Skeletal muscle satellite cell (primary cell): ENCODE measurements around the gene RPRD1A.
"Not testable (repeated sequence)": the region's sequence is repeated elsewhere in the genome, so short reads cannot be mapped to it uniquely, and the experiment has no call there.

Experiments
- H3K27me3 ChIP-seq: 2 replicates; pipeline ENCODE4 v1.7.0; 2013; ENCODE audit warnings: low read length; ENCODE audit not compliant: control insufficient read depth, insufficient read depth
- H3K36me3 ChIP-seq: 2 replicates; pipeline ENCODE4 v1.7.0; 2013; ENCODE audit warnings: mild to moderate bottlenecking, control low read depth, low read length; ENCODE audit not compliant: insufficient read depth
- H3K4me1 ChIP-seq: 2 replicates; pipeline ENCODE4 v1.7.0; 2013; ENCODE audit warnings: low read length; ENCODE audit not compliant: control insufficient read depth, insufficient read depth
- H3K4me2 ChIP-seq: 2 replicates; pipeline ENCODE4 v1.7.0; 2013; ENCODE audit warnings: mild to moderate bottlenecking, low read length
- H3K4me3 ChIP-seq: 2 replicates; pipeline ENCODE4 v1.7.0; 2013; ENCODE audit warnings: low read length
- H3K9ac ChIP-seq: 2 replicates; pipeline ENCODE4 v1.7.0; 2013; ENCODE audit warnings: mild to moderate bottlenecking, low read depth, low read length, moderate library complexity
- H3K9me3 ChIP-seq: replicated peaks from 2 replicates; pipeline ENCODE4 v1.7.0; 2013; ENCODE audit warnings: mild to moderate bottlenecking, control low read depth, low read length

The RPRD1A gene

GRCh38 chr18:36099311-36099710 is 32.0 kb upstream of the RPRD1A start:
- Histone ChIP-seq H3K4me1 (no peaks in the 10 kb centered on the region), H3K9ac (no peak overlapping the region), H3K9me3 (no peaks in the 10 kb centered on the region), H3K4me3 (no peak overlapping the region), H3K4me2 (no peak overlapping the region), H3K27me3 (no peaks in the 10 kb centered on the region), H3K36me3 (no peaks in the 10 kb centered on the region)

GRCh38 chr18:36096955-36097354 is 29.6 kb upstream of the RPRD1A start:
- Histone ChIP-seq H3K9ac (no peak overlapping the region), H3K9me3 (no peaks in the 10 kb centered on the region), H3K36me3 (no peaks in the 10 kb centered on the region), H3K27me3 (no peaks in the 10 kb centered on the region), H3K4me2 (no peak overlapping the region), H3K4me3 (no peak overlapping the region), H3K4me1 (no peaks in the 10 kb centered on the region)

GRCh38 chr18:36095936-36096519 is 28.7 kb upstream of the RPRD1A start:
- Histone ChIP-seq H3K9me3 (no peaks in the 10 kb centered on the region), H3K36me3 (no peaks in the 10 kb centered on the region), H3K27me3 (no peaks in the 10 kb centered on the region), H3K4me2 (no peak overlapping the region), H3K4me1 (no peaks in the 10 kb centered on the region), H3K9ac (no peak overlapping the region), H3K4me3 (no peak overlapping the region)

- Histone ChIP-seq H3K4me2 (no peak overlapping the region), H3K27me3 (no peaks in the 10 kb centered on the region), H3K4me1 (no peaks in the 10 kb centered on the region), H3K9ac (no peak overlapping the region), H3K36me3 (no peaks in the 10 kb centered on the region), H3K4me3 (no peak overlapping the region), H3K9me3 (no peaks in the 10 kb centered on the region)
Measured at GRCh38 chr18:36094431-36094830, 27.1 kb upstream of the RPRD1A start.

GRCh38 chr18:36092116-36092515 is 24.8 kb upstream of the RPRD1A start:
- H3K27me3 ChIP-seq, H3K9ac ChIP-seq, H3K4me2 ChIP-seq, H3K36me3 ChIP-seq, H3K9me3 ChIP-seq, H3K4me1 ChIP-seq, H3K4me3 ChIP-seq: not testable (repeated sequence)

GRCh38 chr18:36089001-36089400 is 21.6 kb upstream of the RPRD1A start:
- H3K4me3 ChIP-seq, result no peak overlapping the region
- H3K9me3 ChIP-seq, result peaks cover 3% of the 10 kb centered on the region
- no peak overlapping the region for H3K9ac ChIP-seq
- H3K36me3 ChIP-seq, result no peaks in the 10 kb centered on the region
- no peaks in the 10 kb centered on the region for H3K4me1 ChIP-seq
- H3K27me3 ChIP-seq, result no peaks in the 10 kb centered on the region
- no peak overlapping the region for H3K4me2 ChIP-seq

- Histone ChIP-seq H3K4me3 (no peak overlapping the region), H3K9me3 (peaks cover 3% of the 10 kb centered on the region), H3K27me3 (no peaks in the 10 kb centered on the region), H3K9ac (no peak overlapping the region), H3K4me1 (no peaks in the 10 kb centered on the region), H3K4me2 (no peak overlapping the region), H3K36me3 (no peaks in the 10 kb centered on the region)
Measured at GRCh38 chr18:36088256-36088655, 20.9 kb upstream of the RPRD1A start.

- Histone ChIP-seq H3K9ac (no peak overlapping the region), H3K36me3 (no peaks in the 10 kb centered on the region), H3K4me1 (no peaks in the 10 kb centered on the region), H3K27me3 (no peaks in the 10 kb centered on the region), H3K4me3 (no peak overlapping the region), H3K4me2 (no peak overlapping the region), H3K9me3 (peaks cover 3% of the 10 kb centered on the region)
Measured at GRCh38 chr18:36086186-36086585, 18.8 kb upstream of the RPRD1A start.

GRCh38 chr18:36085195-36085594 is 17.8 kb upstream of the RPRD1A start:
- Histone ChIP-seq H3K27me3 (no peaks in the 10 kb centered on the region), H3K9ac (no peak overlapping the region), H3K4me3 (no peak overlapping the region), H3K36me3 (no peaks in the 10 kb centered on the region), H3K4me1 (no peaks in the 10 kb centered on the region), H3K9me3 (peaks cover 3% of the 10 kb centered on the region), H3K4me2 (no peak overlapping the region)

GRCh38 chr18:36083729-36084128 is 16.4 kb upstream of the RPRD1A start:
- Histone ChIP-seq H3K9ac (no peak overlapping the region), H3K36me3 (no peaks in the 10 kb centered on the region), H3K9me3 (peaks cover 3% of the 10 kb centered on the region), H3K27me3 (peaks cover 7% of the 10 kb centered on the region), H3K4me2 (no peak overlapping the region), H3K4me3 (no peak overlapping the region), H3K4me1 (no peaks in the 10 kb centered on the region)

- not testable (repeated sequence) for H3K9ac ChIP-seq, H3K4me1 ChIP-seq, H3K4me3 ChIP-seq, H3K36me3 ChIP-seq, H3K9me3 ChIP-seq, H3K4me2 ChIP-seq
- peaks cover 12% of the 10 kb centered on the region for H3K27me3 ChIP-seq
Measured at GRCh38 chr18:36081118-36081517, 13.8 kb upstream of the RPRD1A start.

- H3K4me2 ChIP-seq, result no peak overlapping the region
- peaks cover 13% of the 10 kb centered on the region for H3K27me3 ChIP-seq
- H3K9ac ChIP-seq, result no peak overlapping the region
- H3K4me3 ChIP-seq, result no peak overlapping the region
- no peaks in the 10 kb centered on the region for H3K36me3 ChIP-seq
- no peaks in the 10 kb centered on the region for H3K4me1 ChIP-seq
- no peaks in the 10 kb centered on the region for H3K9me3 ChIP-seq
Measured at GRCh38 chr18:36078751-36079529, 11.6 kb upstream of the RPRD1A start.
